Gastroesophageal sphincter (tissue), 3 donors: Measurements from ENCODE around the gene PIAS1.

Experiments
- EP300 ChIP-seq: sonication (generic); formaldehyde crosslinking; IDR thresholded peaks from one replicate; pipeline ENCODE4 v1.6.1; 2017; ENCODE audit warnings: antibody characterized with exemption, mild to moderate bottlenecking
- POLR2A ChIP-seq, 2 donors: fragments of 450-650 bp; IDR thresholded peaks; one replicate each; pipeline ENCODE4 v1.6.1; 2017; ENCODE audit warnings: antibody characterized with exemption in 2 of 2, mild to moderate bottlenecking in 2 of 2, moderate library complexity in 1 of 2
- POLR2AphosphoS5 ChIP-seq: sonication (generic); formaldehyde crosslinking; IDR thresholded peaks from one replicate; pipeline ENCODE4 v1.6.1; 2017; ENCODE audit warnings: antibody characterized with exemption
- TF ChIP-seq, protein P1 (sequence below), 4 experiments: fragments of 200-600 bp in 2 of 4; fragments of 450-650 bp in 2 of 4; sonication (generic) in 1 of 4; IDR thresholded peaks; one replicate each; pipeline ENCODE4 v1.5.1; 2017 to 2019; ENCODE audit warnings: antibody characterized with exemption in 4 of 4, mild to moderate bottlenecking in 2 of 4, moderate library complexity in 2 of 4

DNA sequence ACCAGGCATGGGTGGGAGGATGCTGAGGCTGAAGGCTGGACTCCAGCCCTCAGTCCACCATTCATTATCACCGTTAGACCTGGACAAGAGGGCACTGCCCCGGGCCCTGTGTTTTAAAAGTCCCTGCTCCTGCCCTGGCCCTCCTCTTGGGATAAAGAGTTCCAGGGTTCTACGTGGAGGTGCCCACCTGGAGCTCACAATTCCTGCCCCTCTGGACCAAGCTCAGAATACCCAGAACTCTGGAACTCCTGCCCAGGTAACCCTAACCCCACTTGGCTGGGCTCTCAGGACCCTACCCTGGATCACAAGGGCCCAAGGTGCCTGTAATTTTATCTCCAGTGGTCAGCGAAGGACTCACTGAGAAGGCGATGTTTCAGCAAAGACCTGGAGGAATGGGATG lies 149.8 kb downstream of the PIAS1 start:
- TF ChIP-seq, protein P1, sequence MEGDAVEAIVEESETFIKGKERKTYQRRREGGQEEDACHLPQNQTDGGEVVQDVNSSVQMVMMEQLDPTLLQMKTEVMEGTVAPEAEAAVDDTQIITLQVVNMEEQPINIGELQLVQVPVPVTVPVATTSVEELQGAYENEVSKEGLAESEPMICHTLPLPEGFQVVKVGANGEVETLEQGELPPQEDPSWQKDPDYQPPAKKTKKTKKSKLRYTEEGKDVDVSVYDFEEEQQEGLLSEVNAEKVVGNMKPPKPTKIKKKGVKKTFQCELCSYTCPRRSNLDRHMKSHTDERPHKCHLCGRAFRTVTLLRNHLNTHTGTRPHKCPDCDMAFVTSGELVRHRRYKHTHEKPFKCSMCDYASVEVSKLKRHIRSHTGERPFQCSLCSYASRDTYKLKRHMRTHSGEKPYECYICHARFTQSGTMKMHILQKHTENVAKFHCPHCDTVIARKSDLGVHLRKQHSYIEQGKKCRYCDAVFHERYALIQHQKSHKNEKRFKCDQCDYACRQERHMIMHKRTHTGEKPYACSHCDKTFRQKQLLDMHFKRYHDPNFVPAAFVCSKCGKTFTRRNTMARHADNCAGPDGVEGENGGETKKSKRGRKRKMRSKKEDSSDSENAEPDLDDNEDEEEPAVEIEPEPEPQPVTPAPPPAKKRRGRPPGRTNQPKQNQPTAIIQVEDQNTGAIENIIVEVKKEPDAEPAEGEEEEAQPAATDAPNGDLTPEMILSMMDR (IDR thresholded peaks at IDR 0.05) = no peak
- TF ChIP-seq POLR2AphosphoS5 (no peak), POLR2A (IDR thresholded peaks at IDR 0.05) (no peak), EP300 (no peak)
